Choroid plexus epithelial cell (primary cell): Measurements from ENCODE around the gene ABCA13.
A peak's percentile ranks its signal among the peaks of the same experiment; 100 is the strongest.

ENCODE experiments used
- DNase-seq: peaks from one replicate; pipeline ENCODE4 v3.0.0-alpha.2; 2010; ENCODE audit warnings: low read depth
- H3K4me3 ChIP-seq: 2 replicates; pipeline ENCODE4 v1.5.1; 2011; ENCODE audit warnings: low read depth, mild to moderate bottlenecking, control low read depth, low read length, moderate library complexity
- CTCF ChIP-seq: conservative IDR thresholded peaks from 2 replicates; pipeline ENCODE4 v1.5.1; 2011; ENCODE audit warnings: low read depth, mild to moderate bottlenecking, control low read depth, inconsistent platforms, low read length, moderate library complexity

The ABCA13 gene

GRCh38 chr7:48279420-48279819 is 108.2 kb downstream of the ABCA13 start:
- DNase-seq = no peak
- no peak for TF ChIP-seq CTCF
- H3K4me3 ChIP-seq = no peak overlapping the region

GRCh38 chr7:48280100-48280499 is 108.8 kb downstream of the ABCA13 start:
- H3K4me3 ChIP-seq = no peak overlapping the region
- DNase-seq = peak; percentile 95
- no peak for TF ChIP-seq CTCF

GRCh38 chr7:48285373-48285772 is 114.1 kb downstream of the ABCA13 start:
- DNase-seq = peak; percentile 66
- no peak overlapping the region for H3K4me3 ChIP-seq
- no peak for TF ChIP-seq CTCF

- H3K4me3 ChIP-seq = no peak overlapping the region
- TF ChIP-seq CTCF = no peak
- no peak for DNase-seq
Measured at GRCh38 chr7:48286836-48287235, 115.6 kb downstream of the ABCA13 start.

- no peak for TF ChIP-seq CTCF
- no peak overlapping the region for H3K4me3 ChIP-seq
- no peak for DNase-seq
Measured at GRCh38 chr7:48289656-48290055, 118.4 kb downstream of the ABCA13 start.

- no peak overlapping the region for H3K4me3 ChIP-seq
- no peak for DNase-seq
- no peak for TF ChIP-seq CTCF
Measured at GRCh38 chr7:48292949-48293348, 121.7 kb downstream of the ABCA13 start.

GRCh38 chr7:48295296-48295971 is 124.2 kb downstream of the ABCA13 start:
- peak; percentile 42 for DNase-seq
- H3K4me3 ChIP-seq = no peak overlapping the region
- no peak for TF ChIP-seq CTCF
